Activated gamma-delta T cell treated with anti-CD3 and anti-CD28 coated beads, Interleukin-2, amount 50 U/mL, for 16 hours (primary cell): ENCODE data around the gene ANKRD33.

Source experiments
- DNase-seq: peaks from one replicate; pipeline ENCODE4 v3.0.0-alpha.2; 2020; ENCODE audit warnings: low read depth

Gene ANKRD33

GRCh38 chr12:51887476-51888315 is at the start of gene ANKRD33:
ANKRD33 (plus strand) TSS chr12:51888103; CDS start chr12:51888187, 84 bp downstream.
- no peak for DNase-seq

- no peak for DNase-seq
Observed at GRCh38 chr12:51838762-51839161, 49.1 kb upstream of the ANKRD33 start.

- DNase-seq = no peak
Observed at GRCh38 chr12:51839310-51839947, 48.5 kb upstream of the ANKRD33 start.

- no peak for DNase-seq
Observed at GRCh38 chr12:51840966-51841365, 46.9 kb upstream of the ANKRD33 start.

- DNase-seq = no peak
Observed at GRCh38 chr12:51841727-51842126, 46.2 kb upstream of the ANKRD33 start.

GRCh38 chr12:51844854-51845253 is 43.0 kb upstream of the ANKRD33 start:
- DNase-seq = no peak

GRCh38 chr12:51845482-51845881 is 42.4 kb upstream of the ANKRD33 start:
- no peak for DNase-seq

GRCh38 chr12:51846271-51846691 is 41.6 kb upstream of the ANKRD33 start:
- no peak for DNase-seq

- no peak for DNase-seq
Observed at GRCh38 chr12:51846911-51847642, 40.8 kb upstream of the ANKRD33 start.

GRCh38 chr12:51847643-51848325 is 40.1 kb upstream of the ANKRD33 start:
- no peak for DNase-seq

GRCh38 chr12:51848326-51848727 is 39.6 kb upstream of the ANKRD33 start, which contains the start of gene FIGNL2:
FIGNL2 (minus strand) TSS chr12:51848718; CDS start chr12:51822413, 26,305 bp downstream.
- no peak for DNase-seq

- DNase-seq = no peak
Observed at GRCh38 chr12:51848841-51849735, 38.8 kb upstream of the ANKRD33 start.

- no peak for DNase-seq
Observed at GRCh38 chr12:51850081-51850964, 37.6 kb upstream of the ANKRD33 start.

- DNase-seq = no peak
Observed at GRCh38 chr12:51850965-51851299, 37.0 kb upstream of the ANKRD33 start.

- no peak for DNase-seq
Observed at GRCh38 chr12:51851413-51852124, 36.3 kb upstream of the ANKRD33 start.

GRCh38 chr12:51852404-51853137 is 35.3 kb upstream of the ANKRD33 start:
- DNase-seq = no peak

GRCh38 chr12:51855586-51856428 is 32.1 kb upstream of the ANKRD33 start:
- DNase-seq = no peak

GRCh38 chr12:51860986-51861385 is 26.9 kb upstream of the ANKRD33 start:
- DNase-seq = no peak
